MM.1S (cell line): ENCODE measurements around the gene PARVB.

Source experiments
- DNase-seq: peaks from one replicate; pipeline ENCODE4 v3.0.0-alpha.2; 2015
- H2AFZ ChIP-seq: fragments of 300-600 bp; sonication (generic); 2 replicates; pipeline ENCODE4 v1.6.0; 2016; ENCODE audit warnings: antibody characterized with exemption, low read length
- H3F3A ChIP-seq: fragments of 300-600 bp; sonication (generic); 2 replicates; pipeline ENCODE4 v1.6.1; 2016; ENCODE audit warnings: mild to moderate bottlenecking, antibody characterized with exemption, low read length, moderate library complexity, mixed read lengths; ENCODE audit not compliant: insufficient read depth
- H3K27ac ChIP-seq: fragments of 300-600 bp; sonication (generic); 2 replicates; pipeline ENCODE4 v1.5.1; 2016; ENCODE audit warnings: mild to moderate bottlenecking, low read length
- H3K27me3 ChIP-seq: fragments of 300-600 bp; sonication (generic); replicated peaks from 2 replicates; pipeline ENCODE4 v1.6.0; 2016; ENCODE audit warnings: low read length; ENCODE audit not compliant: insufficient read depth
- H3K36me3 ChIP-seq: fragments of 300-600 bp; sonication (generic); replicated peaks from 2 replicates; pipeline ENCODE4 v1.6.1; 2016; ENCODE audit warnings: mild to moderate bottlenecking, low read length, mixed read lengths; ENCODE audit not compliant: insufficient read depth
- H3K4me1 ChIP-seq: fragments of 300-600 bp; sonication (generic); 2 replicates; pipeline ENCODE4 v1.6.1; 2016; ENCODE audit warnings: low read length, mixed read lengths
- H3K4me2 ChIP-seq: fragments of 300-600 bp; sonication (generic); 2 replicates; pipeline ENCODE4 v1.6.0; 2016; ENCODE audit warnings: low read depth, low read length
- H3K4me3 ChIP-seq: fragments of 300-600 bp; sonication (generic); 2 replicates; pipeline ENCODE4 v1.5.1; 2016; ENCODE audit warnings: low read length, mixed read lengths
- H3K79me2 ChIP-seq: fragments of 300-600 bp; sonication (generic); 2 replicates; pipeline ENCODE4 v1.6.1; 2016; ENCODE audit warnings: mixed run types, low read length, mixed read lengths
- H3K9ac ChIP-seq: fragments of 300-600 bp; sonication (generic); 2 replicates; pipeline ENCODE4 v1.6.1; 2016; ENCODE audit warnings: low read length, mixed read lengths
- H3K9me2 ChIP-seq: fragments of 300-600 bp; sonication (generic); replicated peaks from 2 replicates; pipeline ENCODE4 v1.6.1; 2016; ENCODE audit warnings: mild to moderate bottlenecking, low read length, mixed read lengths; ENCODE audit not compliant: insufficient read depth
- H3K9me3 ChIP-seq: fragments of 300-600 bp; sonication (generic); replicated peaks from 2 replicates; pipeline ENCODE4 v1.6.1; 2016; ENCODE audit warnings: mild to moderate bottlenecking, low read length, mixed read lengths; ENCODE audit not compliant: insufficient read depth
- H4K20me1 ChIP-seq: fragments of 300-600 bp; sonication (generic); 2 replicates; pipeline ENCODE4 v1.6.1; 2016; ENCODE audit warnings: mild to moderate bottlenecking, low read length, moderate library complexity, mixed read lengths; ENCODE audit not compliant: insufficient read depth
- EZH2 ChIP-seq: fragments of 300-600 bp; sonication (generic); optimal IDR thresholded peaks from 2 replicates; pipeline ENCODE3; 2017; ENCODE audit warnings: low read depth, mild to moderate bottlenecking, antibody characterized with exemption, low read length, mixed read lengths
- EZH2phosphoT487 ChIP-seq: fragments of 300-600 bp; sonication (generic); IDR thresholded peaks from 2 replicates; pipeline ENCODE4 v1.6.1; 2018; ENCODE audit warnings: antibody characterized with exemption, low read length
- TF ChIP-seq, protein P1 (sequence below): fragments of 300-600 bp; sonication (generic); IDR thresholded peaks from 2 replicates; pipeline ENCODE4 v1.5.1; 2016; ENCODE audit warnings: antibody characterized with exemption, low read length, mixed read lengths

PARVB gene

DNA sequence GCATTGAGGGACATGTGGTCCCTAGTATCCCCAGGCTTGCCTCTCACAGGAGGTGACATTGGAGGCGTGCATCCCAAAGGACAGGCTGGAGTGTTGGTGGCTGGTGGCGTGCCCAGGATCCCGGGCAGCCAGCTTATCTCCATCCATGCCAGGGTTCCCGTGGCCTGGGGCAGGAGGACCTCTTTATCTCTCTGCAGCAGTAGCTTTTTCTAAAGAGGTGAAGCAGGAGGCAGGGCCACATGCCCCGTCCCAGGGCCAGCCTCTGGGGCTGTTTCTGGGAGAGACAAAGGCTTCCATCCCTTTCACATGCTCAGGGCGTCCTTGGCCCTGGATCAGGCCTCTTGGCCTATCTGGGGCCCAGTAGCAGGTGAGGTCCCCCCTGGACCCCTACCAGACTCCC is 176.3 kb downstream of the PARVB start:
- no peak overlapping the region for H3K4me3 ChIP-seq
- peaks cover 2% of the 10 kb centered on the region; the same call in 1 of the 2 replicates for H3K4me1 ChIP-seq
- peaks cover 45% of the 10 kb centered on the region for H3K27me3 ChIP-seq
- H3K4me2 ChIP-seq = no peak overlapping the region
- no peak overlapping the region for H3K9ac ChIP-seq
- H3K36me3 ChIP-seq = no peaks in the 10 kb centered on the region
- no peaks in the 10 kb centered on the region for H3K9me2 ChIP-seq
- no peaks in the 10 kb centered on the region for H4K20me1 ChIP-seq
- TF ChIP-seq EZH2 = no peak
- TF ChIP-seq, protein P1, sequence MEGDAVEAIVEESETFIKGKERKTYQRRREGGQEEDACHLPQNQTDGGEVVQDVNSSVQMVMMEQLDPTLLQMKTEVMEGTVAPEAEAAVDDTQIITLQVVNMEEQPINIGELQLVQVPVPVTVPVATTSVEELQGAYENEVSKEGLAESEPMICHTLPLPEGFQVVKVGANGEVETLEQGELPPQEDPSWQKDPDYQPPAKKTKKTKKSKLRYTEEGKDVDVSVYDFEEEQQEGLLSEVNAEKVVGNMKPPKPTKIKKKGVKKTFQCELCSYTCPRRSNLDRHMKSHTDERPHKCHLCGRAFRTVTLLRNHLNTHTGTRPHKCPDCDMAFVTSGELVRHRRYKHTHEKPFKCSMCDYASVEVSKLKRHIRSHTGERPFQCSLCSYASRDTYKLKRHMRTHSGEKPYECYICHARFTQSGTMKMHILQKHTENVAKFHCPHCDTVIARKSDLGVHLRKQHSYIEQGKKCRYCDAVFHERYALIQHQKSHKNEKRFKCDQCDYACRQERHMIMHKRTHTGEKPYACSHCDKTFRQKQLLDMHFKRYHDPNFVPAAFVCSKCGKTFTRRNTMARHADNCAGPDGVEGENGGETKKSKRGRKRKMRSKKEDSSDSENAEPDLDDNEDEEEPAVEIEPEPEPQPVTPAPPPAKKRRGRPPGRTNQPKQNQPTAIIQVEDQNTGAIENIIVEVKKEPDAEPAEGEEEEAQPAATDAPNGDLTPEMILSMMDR = no peak
- TF ChIP-seq EZH2phosphoT487 = no peak
- H2AFZ ChIP-seq = no peak overlapping the region
- DNase-seq = no peak
- no peaks in the 10 kb centered on the region for H3K79me2 ChIP-seq
- no peaks in the 10 kb centered on the region for H3K9me3 ChIP-seq
- H3K27ac ChIP-seq = no peak overlapping the region
- no peaks in the 10 kb centered on the region for H3F3A ChIP-seq

DNA sequence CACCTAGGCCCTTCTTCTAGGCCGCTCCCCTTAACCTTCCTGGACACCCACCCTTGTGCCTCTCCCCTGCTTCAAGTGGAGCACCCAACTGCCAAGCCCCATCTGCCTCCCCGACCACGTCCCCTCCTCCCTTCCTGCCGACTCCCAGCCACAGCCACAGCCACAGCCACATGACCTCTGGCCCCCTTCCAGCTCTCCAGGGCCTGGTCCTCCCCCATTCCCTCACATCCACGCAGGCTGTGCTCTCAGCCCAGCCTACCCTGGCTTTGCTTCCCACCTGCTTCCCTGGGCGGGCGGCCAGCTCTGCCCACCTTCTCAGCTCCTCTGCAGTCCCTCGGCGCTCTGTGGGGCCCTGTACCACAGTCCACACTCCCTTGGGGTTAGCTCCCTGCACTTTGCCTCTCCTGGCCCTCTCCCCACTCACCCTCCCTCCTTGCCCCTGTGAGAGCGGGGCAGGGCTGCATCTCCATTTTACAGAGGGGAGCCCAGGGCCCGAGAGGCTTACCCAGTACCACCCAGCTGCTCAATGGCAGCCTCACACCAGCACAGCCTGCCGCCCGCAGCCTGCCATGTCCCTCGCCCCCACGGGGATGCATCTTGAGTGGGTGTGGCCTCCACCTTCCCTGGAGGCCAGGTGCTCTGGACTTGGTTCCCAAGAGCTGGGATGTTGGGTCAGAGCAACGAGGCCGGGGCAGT is 176.9 kb downstream of the PARVB start:
- Histone ChIP-seq H3K4me3 (no peak overlapping the region), H3K27ac (no peak overlapping the region), H3K4me2 (no peak overlapping the region), H3F3A (no peaks in the 10 kb centered on the region), H3K9me3 (no peaks in the 10 kb centered on the region), H3K79me2 (no peaks in the 10 kb centered on the region), H3K36me3 (no peaks in the 10 kb centered on the region), H3K9ac (no peak overlapping the region), H3K27me3 (peaks cover 45% of the 10 kb centered on the region), H2AFZ (no peak overlapping the region), H4K20me1 (no peaks in the 10 kb centered on the region), H3K4me1 (no peaks in the 10 kb centered on the region), H3K9me2 (no peaks in the 10 kb centered on the region)
- no peak for DNase-seq
- TF ChIP-seq, protein P1 = no peak
- TF ChIP-seq EZH2 (no peak), EZH2phosphoT487 (no peak)

DNA sequence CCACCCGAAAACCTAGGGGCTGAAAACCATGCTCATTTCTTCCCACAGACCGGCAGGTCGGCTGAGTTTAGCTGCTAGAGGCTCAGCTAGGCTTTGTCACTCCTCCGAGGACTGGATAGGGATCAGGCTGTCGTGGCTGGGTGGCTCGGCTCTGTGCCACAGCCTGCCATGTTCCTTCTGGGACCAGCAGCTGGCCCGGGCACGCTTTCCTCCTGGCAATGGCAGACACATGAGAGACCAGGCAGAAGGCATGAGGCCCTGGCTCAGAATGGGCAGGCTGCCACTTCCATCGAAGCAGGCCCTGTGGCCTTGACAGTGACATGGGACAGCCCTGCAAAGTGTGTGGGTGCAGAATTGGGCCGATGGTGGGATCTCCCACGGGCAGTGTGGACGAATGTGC is 177.6 kb downstream of the PARVB start:
- Histone ChIP-seq H3K9me2 (no peaks in the 10 kb centered on the region), H3K4me2 (no peak overlapping the region), H3K79me2 (no peaks in the 10 kb centered on the region), H3K27me3 (peaks cover 44% of the 10 kb centered on the region), H2AFZ (no peak overlapping the region), H3K9me3 (no peaks in the 10 kb centered on the region), H3K36me3 (no peaks in the 10 kb centered on the region), H3K4me3 (no peak overlapping the region), H3K4me1 (no peaks in the 10 kb centered on the region), H3F3A (no peaks in the 10 kb centered on the region), H4K20me1 (no peaks in the 10 kb centered on the region), H3K9ac (no peak overlapping the region), H3K27ac (no peak overlapping the region)
- TF ChIP-seq EZH2 = no peak
- TF ChIP-seq, protein P1 = no peak
- no peak for TF ChIP-seq EZH2phosphoT487
- DNase-seq = no peak
